GM23248 (cell line): ENCODE measurements around the gene TAB3.

Source experiments
- EZH2 ChIP-seq: fragments of 200-600 bp; sonication (generic); IDR thresholded peaks from 2 replicates; pipeline ENCODE4 v1.6.1; 2018; ENCODE audit warnings: antibody characterized with exemption, mild to moderate bottlenecking; ENCODE audit not compliant: insufficient read depth, poor library complexity, severe bottlenecking
- EZH2phosphoT487 ChIP-seq: fragments of 200-600 bp; sonication (generic); IDR thresholded peaks from 2 replicates; pipeline ENCODE4 v1.6.1; 2018; ENCODE audit warnings: antibody characterized with exemption, moderate library complexity, mild to moderate bottlenecking, low read depth; ENCODE audit not compliant: insufficient read depth

GRCh38 chrX:30887288-30887687 lies 1.8 kb downstream of the TAB3 start:
- no peak for TF ChIP-seq EZH2
- no peak for TF ChIP-seq EZH2phosphoT487
